CD4-positive, alpha-beta T cell treated with Interleukin-6 at 100 ng/mL for 8 hours (primary cell): ENCODE data around the gene ULBP2.
"Not testable (repeated sequence)": the region's sequence is repeated elsewhere in the genome, so short reads cannot be mapped to it uniquely, and the experiment has no call there.

Experiments used
- DNase-seq: peaks from one replicate; pipeline ENCODE4 v3.0.0-alpha.2; 2020; ENCODE audit warnings: mixed read lengths, low spot score

Gene ULBP2

GRCh38 chr6:149927025-149927424, 14.8 kb upstream of the ULBP2 start:
- DNase-seq: not testable (repeated sequence)

- DNase-seq: no peak
Measured at GRCh38 chr6:149929422-149929821, 12.4 kb upstream of the ULBP2 start.

- DNase-seq: no peak
Measured at GRCh38 chr6:149931501-149931900, 10.3 kb upstream of the ULBP2 start.

- DNase-seq: no peak
Measured at GRCh38 chr6:149933036-149933435, 8.8 kb upstream of the ULBP2 start.

- no peak for DNase-seq
Measured at GRCh38 chr6:149933461-149933860, 8.4 kb upstream of the ULBP2 start.

GRCh38 chr6:149934249-149935156, 7.3 kb upstream of the ULBP2 start:
- peak; percentile 67 for DNase-seq

GRCh38 chr6:149935246-149935645, 6.6 kb upstream of the ULBP2 start:
- no peak for DNase-seq

GRCh38 chr6:149935668-149936067, 6.1 kb upstream of the ULBP2 start:
- no peak for DNase-seq

GRCh38 chr6:149936743-149937142, 5.1 kb upstream of the ULBP2 start:
- no peak for DNase-seq

- not testable (repeated sequence) for DNase-seq
Measured at GRCh38 chr6:149938013-149938570, 3.7 kb upstream of the ULBP2 start.

GRCh38 chr6:149938571-149939355, 3.1 kb upstream of the ULBP2 start:
- peak; percentile 24 for DNase-seq

GRCh38 chr6:149939356-149939648, 2.5 kb upstream of the ULBP2 start:
- no peak for DNase-seq

- DNase-seq: no peak
Measured at GRCh38 chr6:149939909-149940671, 1.7 kb upstream of the ULBP2 start.

GRCh38 chr6:149940672-149940982, 1.2 kb upstream of the ULBP2 start:
- DNase-seq: no peak

GRCh38 chr6:149942461-149942829, 631 bp downstream of the ULBP2 start:
- no peak for DNase-seq

GRCh38 chr6:149943321-149943720, 1.5 kb downstream of the ULBP2 start:
- not testable (repeated sequence) for DNase-seq

GRCh38 chr6:149945276-149945675, 3.5 kb downstream of the ULBP2 start:
- not testable (repeated sequence) for DNase-seq

GRCh38 chr6:149946631-149947030, 4.8 kb downstream of the ULBP2 start:
- not testable (repeated sequence) for DNase-seq

- not testable (repeated sequence) for DNase-seq
Measured at GRCh38 chr6:149947533-149947932, 5.7 kb downstream of the ULBP2 start.

- no peak for DNase-seq
Measured at GRCh38 chr6:149948011-149948410, 6.2 kb downstream of the ULBP2 start.

- DNase-seq: no peak
Measured at GRCh38 chr6:149948616-149949015, 6.8 kb downstream of the ULBP2 start.

- no peak for DNase-seq
Measured at GRCh38 chr6:149950423-149950822, 8.6 kb downstream of the ULBP2 start.
